ENCODE measurements around the gene PXMP4. TPM values are rescaled to one million over a fixed set of nuclear protein-coding genes. Genes with fewer than 3 reads are reported as not detected.

Gene PXMP4
- total and polyA plus RNA-seq, 9 of the 15 experiments (the other 6 are each of a cell fraction or from before 2014, with no cell fraction given) = 4.8 to 29.1 (median 6.8) TPM

DNA sequence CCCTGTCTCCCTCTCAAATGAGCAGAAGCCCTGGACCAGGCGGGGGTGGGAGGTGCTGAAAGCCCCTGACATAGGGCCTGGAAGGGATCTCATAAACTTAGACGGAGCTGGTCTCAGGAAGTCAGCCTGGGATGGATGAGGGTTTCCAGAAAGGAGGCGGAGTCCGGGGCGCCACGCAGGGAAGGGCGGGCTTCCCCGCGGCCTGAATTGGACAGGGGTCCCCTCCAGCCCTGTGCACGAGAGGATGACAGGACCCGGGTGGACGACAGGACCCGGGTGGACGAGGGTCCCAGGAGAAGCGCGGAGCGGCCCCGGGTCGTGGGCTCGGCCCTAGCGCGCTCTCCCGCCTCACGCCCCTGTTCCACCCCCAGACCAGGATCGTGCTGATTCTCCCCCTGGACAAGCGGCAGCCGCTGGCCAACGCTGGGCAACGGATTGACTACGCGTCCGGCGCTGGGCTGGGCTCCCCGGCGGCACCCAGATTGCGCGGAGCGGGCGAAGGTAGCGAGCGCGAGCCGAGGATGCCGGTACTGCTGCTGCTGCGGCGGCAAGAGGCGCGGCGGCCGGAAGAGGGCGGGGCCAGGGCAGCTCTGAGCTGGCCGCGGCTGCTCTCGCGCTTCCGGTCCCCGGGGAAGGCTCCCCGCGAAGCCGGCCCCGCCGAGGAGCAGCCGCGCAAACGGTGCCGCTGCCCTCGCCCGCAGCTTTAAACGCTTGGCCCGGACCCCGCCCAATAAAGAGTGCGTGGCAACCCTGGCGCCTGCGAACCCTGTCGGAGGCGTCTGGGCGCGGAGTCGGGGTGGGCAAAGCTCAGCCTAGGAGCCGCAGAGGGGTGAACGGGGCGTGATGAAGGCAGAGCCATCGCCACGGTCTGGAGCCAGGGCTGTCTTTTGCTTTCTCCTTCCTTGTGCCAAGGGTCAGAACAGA is 56.7 kb downstream of the PXMP4 start (continued):
- TF ChIP-seq, protein P1, sequence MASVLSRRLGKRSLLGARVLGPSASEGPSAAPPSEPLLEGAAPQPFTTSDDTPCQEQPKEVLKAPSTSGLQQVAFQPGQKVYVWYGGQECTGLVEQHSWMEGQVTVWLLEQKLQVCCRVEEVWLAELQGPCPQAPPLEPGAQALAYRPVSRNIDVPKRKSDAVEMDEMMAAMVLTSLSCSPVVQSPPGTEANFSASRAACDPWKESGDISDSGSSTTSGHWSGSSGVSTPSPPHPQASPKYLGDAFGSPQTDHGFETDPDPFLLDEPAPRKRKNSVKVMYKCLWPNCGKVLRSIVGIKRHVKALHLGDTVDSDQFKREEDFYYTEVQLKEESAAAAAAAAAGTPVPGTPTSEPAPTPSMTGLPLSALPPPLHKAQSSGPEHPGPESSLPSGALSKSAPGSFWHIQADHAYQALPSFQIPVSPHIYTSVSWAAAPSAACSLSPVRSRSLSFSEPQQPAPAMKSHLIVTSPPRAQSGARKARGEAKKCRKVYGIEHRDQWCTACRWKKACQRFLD (CRISPR knock-in tag; IDR thresholded peaks at IDR 0.05) = no peak
- TF ChIP-seq THRAP3 (IDR thresholded peaks at IDR 0.05; ENCODE audit: borderline replicate concordance) = no peak
- TF ChIP-seq, protein P2, sequence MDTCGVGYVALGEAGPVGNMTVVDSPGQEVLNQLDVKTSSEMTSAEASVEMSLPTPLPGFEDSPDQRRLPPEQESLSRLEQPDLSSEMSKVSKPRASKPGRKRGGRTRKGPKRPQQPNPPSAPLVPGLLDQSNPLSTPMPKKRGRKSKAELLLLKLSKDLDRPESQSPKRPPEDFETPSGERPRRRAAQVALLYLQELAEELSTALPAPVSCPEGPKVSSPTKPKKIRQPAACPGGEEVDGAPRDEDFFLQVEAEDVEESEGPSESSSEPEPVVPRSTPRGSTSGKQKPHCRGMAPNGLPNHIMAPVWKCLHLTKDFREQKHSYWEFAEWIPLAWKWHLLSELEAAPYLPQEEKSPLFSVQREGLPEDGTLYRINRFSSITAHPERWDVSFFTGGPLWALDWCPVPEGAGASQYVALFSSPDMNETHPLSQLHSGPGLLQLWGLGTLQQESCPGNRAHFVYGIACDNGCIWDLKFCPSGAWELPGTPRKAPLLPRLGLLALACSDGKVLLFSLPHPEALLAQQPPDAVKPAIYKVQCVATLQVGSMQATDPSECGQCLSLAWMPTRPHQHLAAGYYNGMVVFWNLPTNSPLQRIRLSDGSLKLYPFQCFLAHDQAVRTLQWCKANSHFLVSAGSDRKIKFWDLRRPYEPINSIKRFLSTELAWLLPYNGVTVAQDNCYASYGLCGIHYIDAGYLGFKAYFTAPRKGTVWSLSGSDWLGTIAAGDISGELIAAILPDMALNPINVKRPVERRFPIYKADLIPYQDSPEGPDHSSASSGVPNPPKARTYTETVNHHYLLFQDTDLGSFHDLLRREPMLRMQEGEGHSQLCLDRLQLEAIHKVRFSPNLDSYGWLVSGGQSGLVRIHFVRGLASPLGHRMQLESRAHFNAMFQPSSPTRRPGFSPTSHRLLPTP (IDR thresholded peaks at IDR 0.05; ENCODE audit: borderline replicate concordance, extremely low read depth, insufficient read length) = no peak
- no peak for TF ChIP-seq RNF2 (IDR thresholded peaks at IDR 0.05)
- TF ChIP-seq SRSF3 (IDR thresholded peaks at IDR 0.05; ENCODE audit: insufficient read depth, low read length) = no peak
- TF ChIP-seq, protein P3, sequence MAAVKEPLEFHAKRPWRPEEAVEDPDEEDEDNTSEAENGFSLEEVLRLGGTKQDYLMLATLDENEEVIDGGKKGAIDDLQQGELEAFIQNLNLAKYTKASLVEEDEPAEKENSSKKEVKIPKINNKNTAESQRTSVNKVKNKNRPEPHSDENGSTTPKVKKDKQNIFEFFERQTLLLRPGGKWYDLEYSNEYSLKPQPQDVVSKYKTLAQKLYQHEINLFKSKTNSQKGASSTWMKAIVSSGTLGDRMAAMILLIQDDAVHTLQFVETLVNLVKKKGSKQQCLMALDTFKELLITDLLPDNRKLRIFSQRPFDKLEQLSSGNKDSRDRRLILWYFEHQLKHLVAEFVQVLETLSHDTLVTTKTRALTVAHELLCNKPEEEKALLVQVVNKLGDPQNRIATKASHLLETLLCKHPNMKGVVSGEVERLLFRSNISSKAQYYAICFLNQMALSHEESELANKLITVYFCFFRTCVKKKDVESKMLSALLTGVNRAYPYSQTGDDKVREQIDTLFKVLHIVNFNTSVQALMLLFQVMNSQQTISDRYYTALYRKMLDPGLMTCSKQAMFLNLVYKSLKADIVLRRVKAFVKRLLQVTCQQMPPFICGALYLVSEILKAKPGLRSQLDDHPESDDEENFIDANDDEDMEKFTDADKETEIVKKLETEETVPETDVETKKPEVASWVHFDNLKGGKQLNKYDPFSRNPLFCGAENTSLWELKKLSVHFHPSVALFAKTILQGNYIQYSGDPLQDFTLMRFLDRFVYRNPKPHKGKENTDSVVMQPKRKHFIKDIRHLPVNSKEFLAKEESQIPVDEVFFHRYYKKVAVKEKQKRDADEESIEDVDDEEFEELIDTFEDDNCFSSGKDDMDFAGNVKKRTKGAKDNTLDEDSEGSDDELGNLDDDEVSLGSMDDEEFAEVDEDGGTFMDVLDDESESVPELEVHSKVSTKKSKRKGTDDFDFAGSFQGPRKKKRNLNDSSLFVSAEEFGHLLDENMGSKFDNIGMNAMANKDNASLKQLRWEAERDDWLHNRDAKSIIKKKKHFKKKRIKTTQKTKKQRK (IDR thresholded peaks at IDR 0.05; ENCODE audit: borderline replicate concordance, low read depth, low read length) = no peak
- no peak; the same call in 1 of the 2 replicates for TF ChIP-seq ZNF165 (CRISPR knock-in tag; IDR thresholded peaks at IDR 0.05; ENCODE audit: borderline replicate concordance)
- TF ChIP-seq, protein P4, sequence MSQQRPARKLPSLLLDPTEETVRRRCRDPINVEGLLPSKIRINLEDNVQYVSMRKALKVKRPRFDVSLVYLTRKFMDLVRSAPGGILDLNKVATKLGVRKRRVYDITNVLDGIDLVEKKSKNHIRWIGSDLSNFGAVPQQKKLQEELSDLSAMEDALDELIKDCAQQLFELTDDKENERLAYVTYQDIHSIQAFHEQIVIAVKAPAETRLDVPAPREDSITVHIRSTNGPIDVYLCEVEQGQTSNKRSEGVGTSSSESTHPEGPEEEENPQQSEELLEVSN (IDR thresholded peaks at IDR 0.05; ENCODE audit: borderline replicate concordance in 1 of 2, extremely low read depth in 1 of 2, insufficient read depth in 1 of 2, insufficient read length in 1 of 2, low read depth in 1 of 2, low read length in 1 of 2, poor library complexity in 1 of 2, severe bottlenecking in 1 of 2) = peak; percentile 62 to 74
- no peak for TF ChIP-seq ZNF24 (IDR thresholded peaks at IDR 0.05)
- no peak for TF ChIP-seq TBL1XR1 (IDR thresholded peaks at IDR 0.05; ENCODE audit: low read length in 2 of 2)
